Esophagus squamous epithelium (tissue), 5 donors: Measurements from ENCODE around the gene ST6GALNAC3. TPM values are rescaled to one million over a fixed set of nuclear protein-coding genes. Genes with fewer than 3 reads are reported as not detected.

Experiments used
- DNase-seq: peaks from one replicate; lab custom pipeline; 2025; lab: John Stamatoyannopoulos, UW
- H3K27ac ChIP-seq, 4 donors: fragments of 200-600 bp; sonication (generic); one replicate each; pipeline ENCODE4 v1.5.1; 2016 to 2019; ENCODE audit warnings: mild to moderate bottlenecking in 1 of 4
- H3K27me3 ChIP-seq, 4 donors: fragments of 200-600 bp; sonication (generic); 1 replicate in 3 of 4; 2 replicates in 1 of 4; pipeline versions ENCODE4 v1.5.1 to v1.6.0; 2017 to 2021; ENCODE audit warnings: antibody characterized with exemption in 1 of 4
- H3K36me3 ChIP-seq, 3 donors: fragments of 200-600 bp; sonication (generic); one replicate each; pipeline ENCODE4 v1.5.1; 2016 to 2019
- H3K4me1 ChIP-seq, 3 donors: fragments of 200-600 bp; sonication (generic); one replicate each; pipeline ENCODE4 v1.5.1; 2017 to 2019
- H3K4me3 ChIP-seq, 4 donors: fragments of 200-600 bp; sonication (generic); 1 replicate in 3 of 4; 2 replicates in 1 of 4; pipeline ENCODE4 v1.5.1; 2016 to 2019; ENCODE audit warnings: mild to moderate bottlenecking in 2 of 4, moderate library complexity in 1 of 4
- H3K9me3 ChIP-seq, 3 donors: fragments of 200-600 bp; sonication (generic); one replicate each; pipeline ENCODE4 v1.5.1; 2016 to 2019
- POLR2A ChIP-seq, 4 donors: fragments of 450-650 bp; IDR thresholded peaks; one replicate each; pipeline ENCODE4 v1.6.1; 2017; ENCODE audit warnings: antibody characterized with exemption in 4 of 4, mild to moderate bottlenecking in 4 of 4, moderate library complexity in 3 of 4
- WGBS, 2 donors: methylation state at CpG; one replicate each; pipeline ENCODE4 v1.1.5; 2018; 5-methylcytosine and 5-hydroxymethylcytosine counted together
- intact Hi-C: fragments of 100-400 bp; cut with DNase I; formaldehyde crosslinking; loops from one replicate; pipeline ENCODE4 v1.15.0; 2022
- total RNA-seq, 4 donors: library from RNA; depleted of rRNA; stranded (reverse); fragments of >200 nt; gene quantifications; one replicate each; pipeline ENCODE4 v1.1.0, GENCODE V29; 2016
- TF ChIP-seq, protein P1 (sequence below), 6 experiments: fragments of 450-650 bp in 4 of 6; fragments of 200-600 bp in 2 of 6; sonication (generic) in 2 of 6; IDR thresholded peaks; one replicate each; pipeline ENCODE4 v1.5.1; 2016 to 2019; ENCODE audit warnings: antibody characterized with exemption in 6 of 6, mild to moderate bottlenecking in 4 of 6, moderate library complexity in 4 of 6
- donor health status: DM: yes; HTN: yes; CAD: no.

ST6GALNAC3 gene
- total RNA-seq, 4 donors from 2014 or later, result 0.27 to 4.3 (median 2.2) TPM

DNA sequence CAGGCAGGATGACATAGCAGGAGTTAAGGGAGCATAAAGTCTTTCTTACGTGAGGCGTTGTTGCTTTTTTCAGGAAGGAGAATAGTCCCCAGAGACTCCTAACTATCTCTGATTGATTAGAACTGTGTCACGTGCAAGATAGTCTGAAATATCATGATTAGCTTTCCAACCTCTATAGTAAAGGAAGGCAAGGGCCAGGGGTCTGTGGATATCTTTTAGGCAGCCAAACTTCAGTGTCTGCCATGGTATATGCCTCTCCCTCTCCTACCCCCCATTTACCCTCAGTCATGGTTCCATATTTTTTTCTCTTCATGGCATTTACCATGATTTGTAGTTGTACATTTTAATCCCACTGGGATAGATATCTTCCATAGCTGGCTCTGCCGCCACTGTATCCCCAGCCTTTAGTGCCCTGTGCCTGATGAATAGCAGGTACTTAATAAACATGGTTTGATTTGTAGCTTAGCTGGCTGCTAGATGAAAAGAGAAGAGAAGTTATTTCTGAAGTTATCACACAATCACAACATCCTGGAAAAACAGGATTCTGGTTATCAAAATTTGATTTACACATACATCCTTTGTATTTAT lies 474.1 kb downstream of the ST6GALNAC3 start:
- Histone ChIP-seq H3K27ac (no peak overlapping the region), H3K4me1 (no peaks in the 10 kb centered on the region), H3K9me3 (no peaks in the 10 kb centered on the region), H3K36me3 (no peaks in the 10 kb centered on the region), H3K27me3 (no peaks in the 10 kb centered on the region), H3K4me3 (no peak overlapping the region)
- intact Hi-C loops, result no loop called here
- TF ChIP-seq POLR2A (IDR thresholded peaks at IDR 0.05), result no peak
- TF ChIP-seq, protein P1, sequence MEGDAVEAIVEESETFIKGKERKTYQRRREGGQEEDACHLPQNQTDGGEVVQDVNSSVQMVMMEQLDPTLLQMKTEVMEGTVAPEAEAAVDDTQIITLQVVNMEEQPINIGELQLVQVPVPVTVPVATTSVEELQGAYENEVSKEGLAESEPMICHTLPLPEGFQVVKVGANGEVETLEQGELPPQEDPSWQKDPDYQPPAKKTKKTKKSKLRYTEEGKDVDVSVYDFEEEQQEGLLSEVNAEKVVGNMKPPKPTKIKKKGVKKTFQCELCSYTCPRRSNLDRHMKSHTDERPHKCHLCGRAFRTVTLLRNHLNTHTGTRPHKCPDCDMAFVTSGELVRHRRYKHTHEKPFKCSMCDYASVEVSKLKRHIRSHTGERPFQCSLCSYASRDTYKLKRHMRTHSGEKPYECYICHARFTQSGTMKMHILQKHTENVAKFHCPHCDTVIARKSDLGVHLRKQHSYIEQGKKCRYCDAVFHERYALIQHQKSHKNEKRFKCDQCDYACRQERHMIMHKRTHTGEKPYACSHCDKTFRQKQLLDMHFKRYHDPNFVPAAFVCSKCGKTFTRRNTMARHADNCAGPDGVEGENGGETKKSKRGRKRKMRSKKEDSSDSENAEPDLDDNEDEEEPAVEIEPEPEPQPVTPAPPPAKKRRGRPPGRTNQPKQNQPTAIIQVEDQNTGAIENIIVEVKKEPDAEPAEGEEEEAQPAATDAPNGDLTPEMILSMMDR (IDR thresholded peaks at IDR 0.05), result no peak
- 69 to 83% methylated on average over 4 of the region's 4 CpGs for WGBS, 2 donors
- DNase-seq, result no peak

DNA sequence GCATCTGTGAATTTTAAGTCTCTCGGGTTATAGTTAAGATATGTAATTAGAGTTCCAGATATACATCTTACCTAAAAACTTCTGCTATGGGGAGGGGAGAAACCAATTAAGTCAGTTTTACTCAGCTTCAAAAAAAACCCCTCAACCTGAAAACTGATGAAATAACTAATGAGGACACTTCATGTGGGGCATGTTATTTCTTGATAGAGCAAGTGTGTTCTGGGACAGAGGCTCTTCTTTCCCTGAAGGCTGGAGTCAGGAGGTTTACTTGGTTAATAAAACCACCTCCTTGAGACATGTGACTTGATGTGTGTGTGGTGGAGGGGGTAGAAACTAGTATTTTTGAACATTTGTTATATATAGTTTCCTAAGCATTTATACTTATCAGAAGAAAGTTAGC lies 479.7 kb downstream of the ST6GALNAC3 start:
- no peaks in the 10 kb centered on the region for H3K9me3 ChIP-seq
- H3K4me1 ChIP-seq, result no peaks in the 10 kb centered on the region
- H3K36me3 ChIP-seq, result no peaks in the 10 kb centered on the region
- H3K4me3 ChIP-seq, result no peak overlapping the region
- H3K27ac ChIP-seq, result no peak overlapping the region
- no peak for TF ChIP-seq POLR2A (IDR thresholded peaks at IDR 0.05)
- TF ChIP-seq, protein P1 (IDR thresholded peaks at IDR 0.05), result no peak
- 92 to 95% methylated on average over 1 of the region's 1 CpG for WGBS, 2 donors
- no peaks in the 10 kb centered on the region for H3K27me3 ChIP-seq
- intact Hi-C loops, result no loop called here
- DNase-seq, result no peak

DNA sequence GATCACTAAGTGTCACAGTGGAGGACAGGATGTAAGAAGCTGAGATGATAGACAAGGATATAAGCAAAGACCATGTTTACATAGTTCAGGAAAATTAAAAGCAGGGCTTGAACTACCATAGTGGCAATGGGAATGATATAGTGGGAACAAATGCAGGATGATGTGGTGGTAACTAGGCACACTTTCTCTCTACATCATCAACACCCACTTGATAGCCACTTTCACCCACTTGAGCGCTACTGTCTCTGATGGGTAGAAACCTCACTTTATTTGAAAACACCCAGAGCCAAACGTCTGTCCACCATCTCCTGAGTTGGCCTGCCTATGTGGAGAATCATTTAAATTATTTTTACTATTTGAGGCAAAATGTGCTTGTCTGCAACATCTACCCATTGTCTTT lies 487.7 kb downstream of the ST6GALNAC3 start:
- Histone ChIP-seq H3K4me1 (no peaks in the 10 kb centered on the region), H3K27ac (no peak overlapping the region), H3K27me3 (no peaks in the 10 kb centered on the region), H3K4me3 (no peak overlapping the region), H3K9me3 (no peaks in the 10 kb centered on the region), H3K36me3 (no peaks in the 10 kb centered on the region)
- intact Hi-C loops, result no loop called here
- TF ChIP-seq, protein P1 (IDR thresholded peaks at IDR 0.05), result no peak
- no peak for TF ChIP-seq POLR2A (IDR thresholded peaks at IDR 0.05)
- 54% methylated on average over 2 of the region's 2 CpGs for WGBS, 2 donors
- no peak for DNase-seq

DNA sequence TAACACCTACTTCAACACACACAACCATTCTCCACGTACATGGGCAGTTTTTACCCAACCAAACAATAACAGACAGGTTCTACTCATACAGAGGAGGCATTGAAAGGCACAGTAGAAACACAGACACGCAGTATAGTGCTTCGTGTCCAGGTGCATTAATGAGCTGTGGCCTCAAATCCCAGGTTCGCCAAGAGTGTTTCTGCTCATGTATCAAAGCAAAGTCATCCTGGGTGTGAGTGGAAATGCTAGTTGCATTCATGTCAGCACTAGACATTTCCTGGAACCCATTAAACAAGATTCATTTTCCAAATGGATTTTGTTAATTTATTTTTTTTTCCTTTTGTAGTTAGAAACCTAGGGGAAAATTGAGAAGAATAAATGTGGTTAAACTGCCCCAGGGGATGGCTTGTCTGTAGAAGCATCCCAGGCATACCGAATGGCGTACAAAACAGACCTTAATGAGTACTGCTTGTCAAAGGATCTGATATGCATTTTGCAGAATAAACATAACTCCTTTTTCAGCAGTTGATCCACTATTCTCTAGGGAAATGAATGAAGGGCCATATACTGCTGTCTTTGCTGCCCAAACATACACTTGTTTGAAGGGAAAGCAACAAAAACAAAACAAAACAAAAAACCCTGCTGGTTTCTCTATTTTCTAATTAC lies 494.2 kb downstream of the ST6GALNAC3 start:
- H3K27ac ChIP-seq, result no peak overlapping the region
- no peak for TF ChIP-seq POLR2A (IDR thresholded peaks at IDR 0.05)
- TF ChIP-seq, protein P1 (IDR thresholded peaks at IDR 0.05), result no peak
- no peaks in the 10 kb centered on the region for H3K27me3 ChIP-seq
- H3K4me1 ChIP-seq, result no peaks in the 10 kb centered on the region
- intact Hi-C loops, result no loop called here
- DNase-seq, result no peak
- no peaks in the 10 kb centered on the region for H3K36me3 ChIP-seq
- no peaks in the 10 kb centered on the region for H3K9me3 ChIP-seq
- WGBS, 2 donors, result 45 to 62% methylated on average over 6 of the region's 6 CpGs
- H3K4me3 ChIP-seq, result no peak overlapping the region

DNA sequence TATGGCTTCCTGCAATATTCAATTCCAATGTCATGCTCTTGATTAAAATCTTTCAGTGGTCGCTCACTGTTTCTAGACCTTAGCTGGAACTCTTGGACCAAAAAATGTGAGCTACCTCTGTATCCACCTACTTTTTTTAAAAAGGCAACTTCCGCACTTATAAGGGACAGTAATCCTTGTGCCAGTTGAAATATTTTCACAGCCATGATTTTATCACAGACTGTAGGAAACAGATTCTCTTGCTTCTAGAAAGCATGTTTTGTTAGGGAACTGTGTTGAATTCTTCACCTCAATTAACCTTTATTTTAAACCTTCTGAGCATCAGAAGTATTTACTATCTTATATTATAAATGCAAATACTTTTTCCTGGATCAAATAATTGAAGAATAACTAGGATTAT lies 496.7 kb downstream of the ST6GALNAC3 start:
- Histone ChIP-seq H3K27me3 (no peaks in the 10 kb centered on the region), H3K36me3 (no peaks in the 10 kb centered on the region), H3K9me3 (no peaks in the 10 kb centered on the region), H3K4me1 (no peaks in the 10 kb centered on the region), H3K4me3 (no peak overlapping the region), H3K27ac (no peak overlapping the region)
- WGBS, 2 donors, result 83 to 90% methylated on average over 2 of the region's 2 CpGs
- intact Hi-C loops, result no loop called here
- no peak for DNase-seq
- no peak for TF ChIP-seq POLR2A (IDR thresholded peaks at IDR 0.05)
- TF ChIP-seq, protein P1 (IDR thresholded peaks at IDR 0.05), result no peak
